GM12872 (cell line): Measurements from ENCODE around the gene SCIN.

Source experiments
- TF ChIP-seq, protein P1 (sequence below): IDR thresholded peaks from 3 replicates; pipeline ENCODE4 v1.5.1; 2011; ENCODE audit warnings: low read depth, mild to moderate bottlenecking, low read length, moderate library complexity; ENCODE audit not compliant: insufficient read depth

SCIN gene

DNA sequence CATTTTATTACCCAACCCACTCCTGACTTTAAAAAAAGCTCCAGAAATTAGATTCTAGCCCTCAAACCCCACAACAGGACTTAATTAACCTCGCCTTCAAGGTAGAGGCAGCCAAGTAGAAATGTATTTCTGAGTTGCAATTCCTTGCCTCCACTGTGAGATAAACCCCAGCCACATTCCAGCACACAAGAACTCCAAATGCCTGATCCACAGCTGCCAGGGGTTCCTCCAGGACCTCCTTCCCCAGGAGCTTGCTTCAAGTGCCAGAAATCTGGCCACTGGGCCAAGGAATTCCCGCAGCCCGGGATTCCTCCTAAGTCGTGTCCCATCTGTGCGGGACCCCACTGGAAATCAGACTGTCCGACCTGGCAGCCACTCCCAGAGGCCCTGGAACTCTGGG, 91.1 kb downstream of the SCIN start:
- TF ChIP-seq, protein P1, sequence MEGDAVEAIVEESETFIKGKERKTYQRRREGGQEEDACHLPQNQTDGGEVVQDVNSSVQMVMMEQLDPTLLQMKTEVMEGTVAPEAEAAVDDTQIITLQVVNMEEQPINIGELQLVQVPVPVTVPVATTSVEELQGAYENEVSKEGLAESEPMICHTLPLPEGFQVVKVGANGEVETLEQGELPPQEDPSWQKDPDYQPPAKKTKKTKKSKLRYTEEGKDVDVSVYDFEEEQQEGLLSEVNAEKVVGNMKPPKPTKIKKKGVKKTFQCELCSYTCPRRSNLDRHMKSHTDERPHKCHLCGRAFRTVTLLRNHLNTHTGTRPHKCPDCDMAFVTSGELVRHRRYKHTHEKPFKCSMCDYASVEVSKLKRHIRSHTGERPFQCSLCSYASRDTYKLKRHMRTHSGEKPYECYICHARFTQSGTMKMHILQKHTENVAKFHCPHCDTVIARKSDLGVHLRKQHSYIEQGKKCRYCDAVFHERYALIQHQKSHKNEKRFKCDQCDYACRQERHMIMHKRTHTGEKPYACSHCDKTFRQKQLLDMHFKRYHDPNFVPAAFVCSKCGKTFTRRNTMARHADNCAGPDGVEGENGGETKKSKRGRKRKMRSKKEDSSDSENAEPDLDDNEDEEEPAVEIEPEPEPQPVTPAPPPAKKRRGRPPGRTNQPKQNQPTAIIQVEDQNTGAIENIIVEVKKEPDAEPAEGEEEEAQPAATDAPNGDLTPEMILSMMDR, result no peak

DNA sequence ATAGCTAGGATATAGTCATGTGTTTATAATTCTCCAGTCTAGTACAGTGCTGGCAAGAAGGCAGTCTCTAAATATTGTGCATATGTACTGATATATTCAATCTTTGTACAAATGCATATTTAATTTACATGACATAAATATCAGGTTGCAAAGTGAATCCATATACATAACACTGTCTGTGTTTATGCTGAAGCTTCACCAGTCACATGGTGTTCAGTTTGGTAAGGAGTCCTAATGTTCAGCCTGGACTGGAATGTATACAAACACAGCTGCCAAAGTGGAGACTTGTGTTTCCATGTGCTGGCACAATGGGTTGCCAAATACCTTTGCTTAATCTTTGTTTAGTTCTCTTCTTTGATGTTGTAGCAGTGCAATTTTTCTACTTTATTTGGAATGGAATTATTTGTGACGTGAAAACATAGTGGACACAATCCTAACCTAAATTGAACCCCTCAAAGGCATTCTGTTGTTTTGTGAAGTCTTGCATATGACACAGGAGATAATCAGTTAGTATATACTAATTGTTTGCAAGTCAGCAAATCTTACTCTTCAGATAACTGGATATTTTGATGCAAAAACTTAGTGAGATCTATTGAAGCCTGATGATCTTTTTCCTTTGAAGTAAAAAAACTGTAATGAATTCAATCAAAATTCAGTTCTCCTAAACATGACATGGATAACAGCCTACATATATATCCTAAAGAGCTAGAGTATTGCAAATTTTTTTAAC, 99.6 kb downstream of the SCIN start:
- TF ChIP-seq, protein P1, result no peak

DNA sequence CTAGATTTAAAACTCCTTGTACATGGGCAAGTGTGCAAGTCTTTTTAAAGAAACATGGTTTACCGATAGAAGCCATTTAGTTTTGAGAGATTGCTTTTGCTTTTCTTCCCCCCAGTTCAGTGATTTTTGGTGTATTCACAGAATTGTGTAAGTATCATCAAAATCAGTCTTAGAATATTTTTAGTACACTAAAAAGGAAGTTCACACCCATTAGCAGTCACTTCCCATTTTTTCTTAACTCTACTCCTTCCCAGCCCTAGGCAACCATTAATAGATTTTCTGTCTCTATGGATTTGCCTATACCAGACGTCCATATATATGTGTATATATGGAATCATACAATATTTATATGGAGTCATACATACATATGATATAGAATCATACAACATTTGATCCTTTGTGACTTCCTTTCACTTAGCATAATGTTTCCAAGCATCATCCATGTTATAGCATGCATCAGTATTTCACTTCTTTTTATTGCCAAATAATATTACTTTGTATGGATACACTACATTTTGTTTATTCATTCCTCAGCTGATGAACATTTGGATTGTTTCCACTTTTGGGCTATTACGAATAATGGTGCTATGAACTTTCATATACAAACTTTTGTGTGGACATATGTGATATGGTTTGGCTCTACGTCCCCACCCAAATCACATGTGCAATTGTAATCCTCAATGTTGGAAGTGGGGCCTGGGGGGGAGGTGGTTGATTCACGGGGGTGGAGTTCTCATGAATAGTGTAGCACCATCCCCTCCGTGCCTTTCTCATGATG, 100.4 kb downstream of the SCIN start:
- TF ChIP-seq, protein P1, result no peak

GRCh38 chr7:12674053-12674452, 103.5 kb downstream of the SCIN start:
- TF ChIP-seq, protein P1, result no peak

GRCh38 chr7:12674861-12675260, 104.3 kb downstream of the SCIN start:
- TF ChIP-seq, protein P1, result peak; percentile 54

DNA sequence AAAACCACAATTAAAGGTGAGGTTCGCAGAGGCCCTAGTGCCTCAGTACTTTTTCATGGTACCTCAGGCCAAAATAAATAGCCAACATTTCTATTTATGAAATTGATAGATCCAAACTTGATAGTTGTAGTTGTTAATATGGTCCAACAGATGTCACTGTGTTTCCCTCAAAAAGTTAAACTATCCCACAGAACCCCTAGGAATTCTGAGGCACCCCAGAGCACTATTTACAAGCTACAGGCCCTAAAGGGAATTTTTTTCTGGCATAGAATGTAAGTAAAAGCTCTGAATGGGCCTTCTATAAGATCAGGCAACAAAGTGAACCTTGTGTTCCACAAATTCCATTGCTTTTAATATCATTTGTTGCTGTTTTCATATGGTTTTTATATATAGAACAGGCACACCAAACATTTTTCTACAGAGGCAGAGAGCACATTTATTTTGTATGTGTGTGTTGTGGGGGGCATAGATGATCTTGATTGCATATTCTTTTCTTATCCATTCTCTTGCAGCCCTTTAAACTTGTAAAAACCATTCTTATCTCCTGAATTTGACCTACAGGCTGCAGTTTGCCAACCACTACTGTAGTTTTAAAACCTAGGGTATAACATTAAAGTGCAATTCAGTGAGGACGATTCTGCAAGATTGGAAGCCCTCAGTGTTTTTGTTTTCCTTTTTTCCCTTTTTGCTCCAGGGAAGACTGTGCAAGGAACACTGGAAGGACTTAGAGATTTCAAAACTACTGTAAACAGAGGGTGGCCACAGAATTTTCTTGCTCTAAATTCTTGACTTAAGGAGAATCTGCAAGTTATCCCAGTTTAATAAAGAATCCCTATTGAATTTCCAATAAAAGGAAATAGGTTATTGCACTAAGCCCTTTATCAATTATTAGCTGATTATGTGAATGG, 113.4 kb downstream of the SCIN start:
- TF ChIP-seq, protein P1, result peak; percentile 19; the same call in 1 of the 3 replicates

DNA sequence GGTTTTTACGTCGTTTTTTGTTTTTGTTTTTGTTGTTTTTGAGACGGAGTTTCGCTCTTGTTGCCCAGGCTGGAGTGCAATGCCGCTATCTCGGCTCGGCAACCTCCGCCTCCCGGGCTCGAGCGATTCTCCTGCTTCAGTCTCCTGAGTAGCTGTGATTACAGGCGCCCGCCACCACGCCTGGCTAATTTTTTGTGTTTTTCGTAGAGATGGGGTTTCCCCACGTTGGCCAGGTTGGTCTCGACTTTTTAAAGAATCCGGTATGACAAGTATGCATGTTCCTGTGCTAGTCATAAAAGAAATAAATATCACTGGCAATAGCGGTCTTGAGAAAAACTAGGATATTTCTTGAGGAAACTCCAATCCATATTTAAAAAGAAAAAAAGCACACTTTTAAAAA, 114.2 kb downstream of the SCIN start:
- TF ChIP-seq, protein P1, result no peak
